Measurements from ENCODE around the gene ECSIT. TPM values are rescaled to one million over a fixed set of nuclear protein-coding genes. Genes with fewer than 3 reads are reported as not detected.

ECSIT gene
- total RNA-seq, 1 donor from 2014 or later, result 28.8 TPM

GRCh38 chr19:11551603-11552235, 22.8 kb upstream of the ECSIT start:
- intact Hi-C loops (cut with micrococcal nuclease), result no loop called here

GRCh38 chr19:11550265-11550664, 21.3 kb upstream of the ECSIT start:
- intact Hi-C loops (cut with micrococcal nuclease), result no loop called here

GRCh38 chr19:11549386-11549953, 20.5 kb upstream of the ECSIT start:
- intact Hi-C loops (cut with micrococcal nuclease), result no loop called here

- intact Hi-C loops (cut with micrococcal nuclease), result no loop called here
Observed at GRCh38 chr19:11547929-11548700, 19.2 kb upstream of the ECSIT start.

GRCh38 chr19:11541238-11541637, 12.3 kb upstream of the ECSIT start:
- intact Hi-C loops (cut with micrococcal nuclease), result no loop called here

GRCh38 chr19:11540645-11541044, 11.7 kb upstream of the ECSIT start:
- intact Hi-C loops (cut with micrococcal nuclease), result no loop called here

- intact Hi-C loops (cut with micrococcal nuclease), result no loop called here
Observed at GRCh38 chr19:11539495-11540365, 10.8 kb upstream of the ECSIT start.

- intact Hi-C loops (cut with micrococcal nuclease), result no loop called here
Observed at GRCh38 chr19:11538232-11539036, 9.5 kb upstream of the ECSIT start, which contains the start of gene CNN1. Gene CNN1, plus strand, starts transcription at chr19:11538851. Its CDS starts 77 bp downstream, at chr19:11538928.

GRCh38 chr19:11535792-11536595, 7.1 kb upstream of the ECSIT start:
- intact Hi-C loops (cut with micrococcal nuclease), result loop anchor here (1.0 kb wide), 2 partner anchors 23 to 51 kb away; partner anchors contain the start of gene ELOF1

GRCh38 chr19:11534948-11535347, 6.0 kb upstream of the ECSIT start:
- intact Hi-C loops (cut with micrococcal nuclease), result no loop called here

- intact Hi-C loops (cut with micrococcal nuclease), result no loop called here
Observed at GRCh38 chr19:11534538-11534937, 5.6 kb upstream of the ECSIT start.

- intact Hi-C loops (cut with micrococcal nuclease), result no loop called here
Observed at GRCh38 chr19:11530432-11530831, 1.5 kb upstream of the ECSIT start.

- intact Hi-C loops (cut with micrococcal nuclease), result no loop called here
Observed at GRCh38 chr19:11519138-11519537, 9.8 kb downstream of the ECSIT start.

- intact Hi-C loops (cut with micrococcal nuclease), result no loop called here
Observed at GRCh38 chr19:11513946-11514345, 15.0 kb downstream of the ECSIT start.

- intact Hi-C loops (cut with micrococcal nuclease), result no loop called here
Observed at GRCh38 chr19:11510444-11510843, 18.5 kb downstream of the ECSIT start.

GRCh38 chr19:11507370-11508078, 21.4 kb downstream of the ECSIT start:
- intact Hi-C loops (cut with micrococcal nuclease), result no loop called here

- intact Hi-C loops (cut with micrococcal nuclease), result no loop called here
Observed at GRCh38 chr19:11506967-11507366, 22.0 kb downstream of the ECSIT start.

GRCh38 chr19:11506101-11506555, 22.8 kb downstream of the ECSIT start:
- intact Hi-C loops (cut with micrococcal nuclease), result no loop called here
